H1 (cell line): ENCODE data around the gene DUSP23. TPM values are rescaled to one million over a fixed set of nuclear protein-coding genes. Genes with fewer than 3 reads are reported as not detected.

Source experiments
- CTCF ChIA-PET: fragments of 300-600 bp; sonication (Branson Sonifier 250); formaldehyde crosslinking; loops from one replicate; lab custom pipeline; 2021; ENCODE audit not compliant: partially characterized antibody; lab: Charles Lee
- POLR2A ChIA-PET: fragments of 300-600 bp; sonication (Branson Sonifier 250); formaldehyde crosslinking; loops from one replicate; lab custom pipeline; 2021; ENCODE audit warnings: inconsistent platforms; ENCODE audit not compliant: partially characterized antibody; lab: Charles Lee
- DNase-seq, 2 experiments: peaks; one replicate each; pipeline versions ENCODE4 v3.0.0 to v3.0.0-alpha.2; 2010 to 2022; ENCODE audit warnings: low spot score in 2 of 2, low read depth in 1 of 2, mixed read lengths in 1 of 2
- FAIRE-seq: peaks from 2 replicates; lab custom pipeline; 2011; peaks lifted over from hg19 to GRCh38; lab: Jason Lieb, UNC
- H2AFZ ChIP-seq: 2 replicates; pipeline ENCODE4 v1.8.1; 2012; ENCODE audit warnings: low read length, inconsistent platforms
- H2AK5ac ChIP-seq: 2 replicates; pipeline ENCODE4 v1.6.1; 2013; ENCODE audit warnings: low read depth, low read length
- H2BK120ac ChIP-seq: replicated peaks from 2 replicates; pipeline ENCODE3; 2013; ENCODE audit warnings: low read depth, low read length, inconsistent platforms
- H2BK12ac ChIP-seq: 2 replicates; pipeline ENCODE4 v1.6.1; 2013; ENCODE audit warnings: low read depth, low read length
- H2BK15ac ChIP-seq: 2 replicates; pipeline ENCODE4 v1.6.1; 2013; ENCODE audit warnings: low read length
- H2BK20ac ChIP-seq: 2 replicates; pipeline ENCODE4 v1.6.1; 2013; ENCODE audit warnings: low read length
- H2BK5ac ChIP-seq: 2 replicates; pipeline ENCODE4 v1.6.1; 2013; ENCODE audit warnings: low read depth, low read length
- H3K14ac ChIP-seq: 2 replicates; pipeline ENCODE4 v1.6.1; 2013; ENCODE audit warnings: inconsistent platforms; ENCODE audit not compliant: insufficient read length
- H3K18ac ChIP-seq: 2 replicates; pipeline ENCODE4 v1.6.1; 2013; ENCODE audit warnings: low read length; ENCODE audit errors: extremely low read depth
- H3K23ac ChIP-seq: 2 replicates; pipeline ENCODE4 v1.6.1; 2013; ENCODE audit warnings: inconsistent platforms; ENCODE audit not compliant: insufficient read length
- H3K23me2 ChIP-seq: 2 replicates; pipeline ENCODE4 v1.6.1; 2013; ENCODE audit warnings: low read depth, low read length
- H3K27ac ChIP-seq: 2 replicates; pipeline ENCODE4 v1.6.1; 2011; ENCODE audit warnings: low read depth, low read length, inconsistent platforms
- H3K27me3 ChIP-seq, 4 experiments: replicated peaks in 1 of 4; 1 replicate in 1 of 4; 2 replicates in 3 of 4; pipeline versions ENCODE4 v1.6.1 to v1.8.1; 2011 to 2013; ENCODE audit warnings: low read length in 3 of 4, mild to moderate bottlenecking in 3 of 4, inconsistent platforms in 2 of 4, mixed read lengths in 2 of 4, moderate library complexity in 1 of 4; ENCODE audit not compliant: control insufficient read depth in 3 of 4, insufficient read depth in 3 of 4; ENCODE audit errors: extremely low read depth in 1 of 4
- H3K36me3 ChIP-seq, 4 experiments: 2 replicates each; pipeline versions ENCODE4 v1.6.1 to v1.8.1; 2011 to 2013; ENCODE audit warnings: mild to moderate bottlenecking in 4 of 4, low read length in 3 of 4, moderate library complexity in 2 of 4, control low read depth in 1 of 4, inconsistent platforms in 1 of 4; ENCODE audit not compliant: insufficient read depth in 4 of 4, control insufficient read depth in 2 of 4
- H3K4ac ChIP-seq: replicated peaks from 2 replicates; pipeline ENCODE3; 2013; ENCODE audit warnings: low read length, low read depth, mixed read lengths, inconsistent platforms; ENCODE audit not compliant: insufficient read length
- H3K4me1 ChIP-seq, 4 experiments: replicated peaks in 1 of 4; 1 replicate in 1 of 4; 2 replicates in 3 of 4; pipeline versions ENCODE4 v1.6.1 to v1.8.1; 2011 to 2013; ENCODE audit warnings: low read length in 3 of 4, inconsistent platforms in 2 of 4, mixed read lengths in 1 of 4; ENCODE audit not compliant: insufficient read depth in 4 of 4, control insufficient read depth in 3 of 4
- H3K4me2 ChIP-seq, 2 experiments: 2 replicates each; pipeline versions ENCODE4 v1.6.1 to v1.8.1; 2011 to 2013; ENCODE audit warnings: low read depth in 2 of 2, low read length in 2 of 2, control low read depth in 1 of 2, inconsistent platforms in 1 of 2, mild to moderate bottlenecking in 1 of 2; ENCODE audit not compliant: insufficient read depth in 1 of 2
- H3K4me3 ChIP-seq, 4 experiments: fragments of 200-600, 300-600 bp in 1 of 4; sonication (generic), shearing (Covaris generic), sonication (Bioruptor Twin) in 1 of 4; 2 replicates each; pipeline versions ENCODE4 v1.5.1 to v1.8.1; 2011 to 2016; ENCODE audit warnings: low read length in 4 of 4, low read depth in 3 of 4, control low read depth in 2 of 4, inconsistent platforms in 2 of 4, mild to moderate bottlenecking in 2 of 4, mixed read lengths in 1 of 4, moderate library complexity in 1 of 4; ENCODE audit not compliant: insufficient read depth in 2 of 4; ENCODE audit errors: extremely low read depth in 1 of 4
- H3K56ac ChIP-seq: replicated peaks from 2 replicates; pipeline ENCODE3; 2013; ENCODE audit warnings: low read depth, mild to moderate bottlenecking, mixed read lengths, low read length, inconsistent platforms; ENCODE audit not compliant: insufficient read length
- H3K79me1 ChIP-seq: 2 replicates; pipeline ENCODE4 v1.6.1; 2013; ENCODE audit warnings: low read depth, low read length, control low read depth
- H3K79me2 ChIP-seq, 2 experiments: 2 replicates each; pipeline versions ENCODE4 v1.6.1 to v1.8.1; 2012 to 2013; ENCODE audit warnings: low read length in 2 of 2, mild to moderate bottlenecking in 2 of 2, inconsistent platforms in 1 of 2; ENCODE audit not compliant: insufficient read depth in 2 of 2, control insufficient read depth in 1 of 2
- H3K9ac ChIP-seq, 4 experiments: replicated peaks in 1 of 4; 1 replicate in 1 of 4; 2 replicates in 3 of 4; pipeline versions ENCODE4 v1.6.1 to v1.8.1; 2011 to 2013; ENCODE audit warnings: low read depth in 3 of 4, low read length in 3 of 4, control low read depth in 2 of 4, mild to moderate bottlenecking in 2 of 4, moderate library complexity in 2 of 4, inconsistent platforms in 1 of 4; ENCODE audit errors: extremely low read depth in 1 of 4
- H3K9me3 ChIP-seq, 2 experiments: 2 replicates each; pipeline versions ENCODE4 v1.6.1 to v1.8.1; 2012 to 2013; ENCODE audit warnings: mild to moderate bottlenecking in 2 of 2, moderate library complexity in 2 of 2, control low read depth in 1 of 2, inconsistent platforms in 1 of 2, low read depth in 1 of 2, low read length in 1 of 2, mixed read lengths in 1 of 2; ENCODE audit not compliant: insufficient read depth in 2 of 2
- H4K20me1 ChIP-seq, 2 experiments: replicated peaks in 1 of 2; 2 replicates each; pipeline versions ENCODE3 to v1.8.1; 2011 to 2013; ENCODE audit warnings: inconsistent platforms in 2 of 2, low read length in 2 of 2, mild to moderate bottlenecking in 1 of 2; ENCODE audit not compliant: insufficient read depth in 2 of 2, control insufficient read depth in 1 of 2
- H4K5ac ChIP-seq: 2 replicates; pipeline ENCODE4 v1.6.1; 2013; ENCODE audit warnings: low read length, low read depth, mixed read lengths, inconsistent platforms; ENCODE audit not compliant: insufficient read length
- H4K8ac ChIP-seq: 2 replicates; pipeline ENCODE4 v1.8.0; 2013; ENCODE audit warnings: mild to moderate bottlenecking, moderate library complexity, low read length, inconsistent platforms; ENCODE audit not compliant: insufficient read depth; ENCODE audit errors: extremely low read depth
- H4K91ac ChIP-seq: replicated peaks from 2 replicates; pipeline ENCODE3; 2013; ENCODE audit warnings: low read length, mixed read lengths, inconsistent platforms; ENCODE audit not compliant: insufficient read length
- BACH1 ChIP-seq: IDR thresholded peaks from 2 replicates; pipeline ENCODE4 v1.6.1; 2012; ENCODE audit warnings: low read length, improper control_type of control experiment
- BRCA1 ChIP-seq: IDR thresholded peaks from 2 replicates; pipeline ENCODE4 v1.6.1; 2012; ENCODE audit warnings: low read depth, low read length, improper control_type of control experiment
- CBX8 ChIP-seq: fragments of 300-800, 300-1000 bp; sonication (generic); IDR thresholded peaks from 2 replicates; pipeline ENCODE4 v1.7.1; 2016; ENCODE audit warnings: low read depth, low read length, borderline replicate concordance
- CHD1 ChIP-seq: IDR thresholded peaks from 2 replicates; pipeline ENCODE4 v1.6.1; 2012; ENCODE audit warnings: low read depth, low read length, improper control_type of control experiment
- CHD2 ChIP-seq: IDR thresholded peaks from 2 replicates; pipeline ENCODE4 v1.6.1; 2012; ENCODE audit warnings: low read length, improper control_type of control experiment
- KDM4A ChIP-seq: IDR thresholded peaks from one replicate; pipeline ENCODE4 v1.7.1; 2012; ENCODE audit warnings: low read depth, mild to moderate bottlenecking, moderate library complexity, low read length, inconsistent platforms; ENCODE audit not compliant: severe bottlenecking
- SRF ChIP-seq: IDR thresholded peaks from 2 replicates; pipeline ENCODE4 v1.6.1; 2011; ENCODE audit warnings: mild to moderate bottlenecking, low read depth, low read length, moderate library complexity
- WGBS, 2 experiments: shearing (Covaris generic) in 1 of 2; methylation state at CpG; one replicate each; pipeline versions ENCODE4 v1.1.6 to v1.1.7; 2013 to 2015; ENCODE audit warnings: low lambda C conversion rate in 2 of 2, mixed read lengths in 2 of 2, inconsistent platforms in 1 of 2, low coverage in 1 of 2, missing lambda C conversion rate in 1 of 2; ENCODE audit not compliant: insufficient replicate concordance in 2 of 2, insufficient coverage in 1 of 2, insufficient read length in 1 of 2; ENCODE audit errors: extremely low coverage in 1 of 2, missing lambda C conversion rate in 1 of 2; 5-methylcytosine and 5-hydroxymethylcytosine counted together
- polyA plus RNA-seq, 7 experiments: library from polyadenylated mRNA; depleted of rRNA in 3 of 7; stranded (reverse) in 5 of 7; unstranded in 2 of 7; fragments of >200 nt in 5 of 7; fragments of 200-250 nt in 2 of 7; gene quantifications; 1 replicate in 5 of 7; 2 replicates in 1 of 7; 4 replicates in 1 of 7; pipeline versions ENCODE4 v1.2.1 to v1.2.3, GENCODE V29; 2011 to 2013; ENCODE audit warnings: missing spikeins in 2 of 7, mixed read lengths in 2 of 7
- total RNA-seq: library from RNA; stranded (reverse); fragmentation: NEBNext Ultra II Directional; extraction: Animal tissue kit (Norgen Biotek cat#: 25700); gene quantifications from 2 replicates; pipeline ENCODE4 v1.2.1, GENCODE V29; 2021

Gene DUSP23
- total and polyA plus RNA-seq, 2 of the 8 experiments (the other 6 are each of a cell fraction or from before 2014, with no cell fraction given): 45.8 to 80.1 TPM

GRCh38 chr1:159825564-159825963 is 44.8 kb downstream of the DUSP23 start:
- Histone ChIP-seq H3K79me1 (no peaks in the 10 kb centered on the region), H3K23ac (no peak overlapping the region), H3K27me3 (no peaks in the 10 kb centered on the region; a peak in 1 of 7 replicates), H4K20me1 (no peaks in the 10 kb centered on the region), H3K4me1 (0 out of 7 replicates have a peak, but pooled peaks cover 0 to 3% (median 0%) of the 10 kb centered on the region in 4 experiments), H2BK5ac (no peak overlapping the region), H3K9ac (no peak overlapping the region), H3K36me3 (no peaks in the 10 kb centered on the region), H2BK20ac (no peak overlapping the region), H2BK120ac (no peak overlapping the region), H3K4ac (no peak overlapping the region), H4K91ac (no peak overlapping the region), H2BK15ac (no peak overlapping the region), H3K56ac (no peak overlapping the region), H4K8ac (no peak overlapping the region), H3K4me3 (no peak overlapping the region), H2AFZ (no peak overlapping the region), H3K23me2 (no peaks in the 10 kb centered on the region; the same call in 1 of the 2 replicates), H4K5ac (no peak overlapping the region), H3K79me2 (no peaks in the 10 kb centered on the region), H3K27ac (no peak overlapping the region), H3K14ac (no peak overlapping the region), H3K4me2 (no peak overlapping the region), H2AK5ac (no peak overlapping the region), H3K18ac (no peak overlapping the region), H3K9me3 (no peaks in the 10 kb centered on the region), H2BK12ac (no peak overlapping the region)
- 73% methylated on average over 3 of the region's 3 CpGs; no CpG with 5 or more reads in 1 of the 2 experiments for WGBS, 2 experiments
- DNase-seq: no peak
- ChIA-PET CTCF (interaction anchor here (1.3 to 9.1 kb wide), 5 partner anchors 9 to 64 kb away, joined by 4 to 157 read pairs (median 11); partner anchors contain the start of gene FCRL6), POLR2A (interaction anchor here (1.2 kb wide), 1 partner anchor 28 kb away, joined by 3 read pairs; no protein-coding TSS in a partner anchor)
- FAIRE-seq: no peak
- TF ChIP-seq CHD2: no peak
- no peak for TF ChIP-seq CHD1
- TF ChIP-seq KDM4A: no peak
- no peak for TF ChIP-seq CBX8
- TF ChIP-seq SRF: no peak
- no peak for TF ChIP-seq BRCA1
- no peak for TF ChIP-seq BACH1
